Ovary (tissue), 9 donors: ENCODE measurements around the gene GRIK4. TPM values are rescaled to one million over a fixed set of nuclear protein-coding genes. Genes with fewer than 3 reads are reported as not detected.

Experiments
- DNase-seq, 5 donors: peaks; one replicate each; pipeline ENCODE4 v3.0.0-alpha.2; 2019 to 2020
- H3K27ac ChIP-seq, 2 donors: fragments of 200-600 bp; one replicate each; pipeline versions ENCODE4 v1.5.1 to v1.8.0; 2019 to 2022
- H3K27me3 ChIP-seq: fragments of 200-600 bp; one replicate; pipeline ENCODE4 v1.8.0; 2022
- H3K36me3 ChIP-seq: fragments of 200-600 bp; sonication (generic); one replicate; pipeline ENCODE4 v1.5.1; 2019
- H3K4me1 ChIP-seq: one replicate; pipeline ENCODE4 v1.8.1; 2013; ENCODE audit warnings: mild to moderate bottlenecking, moderate library complexity; ENCODE audit not compliant: insufficient read depth
- H3K4me3 ChIP-seq: fragments of 200-600 bp; sonication (generic); one replicate; pipeline ENCODE4 v1.5.1; 2017
- H3K9me3 ChIP-seq, 2 donors: fragments of 200-600 bp in 1 of 2; sonication (generic) in 1 of 2; one replicate each; pipeline versions ENCODE4 v1.5.1 to v1.8.1; 2013 to 2019; ENCODE audit warnings: mild to moderate bottlenecking in 1 of 2, moderate library complexity in 1 of 2
- EP300 ChIP-seq: sonication (generic); formaldehyde crosslinking; IDR thresholded peaks from one replicate; pipeline ENCODE4 v1.6.1; 2017; ENCODE audit warnings: antibody characterized with exemption
- POLR2A ChIP-seq: fragments of 450-650 bp; IDR thresholded peaks from one replicate; pipeline ENCODE4 v1.6.1; 2017; ENCODE audit warnings: antibody characterized with exemption, mild to moderate bottlenecking, moderate library complexity
- WGBS, 3 donors: extraction: QIAGEN DNeasy Blood & Tissue Kit in 1 of 3; methylation state at CpG; one replicate each; pipeline versions ENCODE4 v1.1.5 to v1.1.7; 2013 to 2017; 5-methylcytosine and 5-hydroxymethylcytosine counted together
- intact Hi-C, 4 donors: fragments of 100-400 bp; cut with DNase I; formaldehyde crosslinking; loops; one replicate each; pipeline versions ENCODE4 v1.11.0 to v1.15.1; 2022 to 2023
- polyA plus RNA-seq, 2 donors: library from polyadenylated mRNA; stranded (reverse); fragments of 200-250 nt in 1 of 2; fragments of 350-450 nt in 1 of 2; fragmentation: Illumina TruSeq in 1 of 2; extraction: RNeasy Lipid Tissue Mini Kit (QIAGEN cat#74804) in 1 of 2; gene quantifications; one replicate each; pipeline ENCODE4 v1.2.3, GENCODE V29; 2013 to 2014
- total RNA-seq, 7 donors: library from RNA; depleted of rRNA in 2 of 7; stranded (reverse); fragments of >200 nt in 2 of 7; fragmentation: NEBNext Ultra II Directional in 3 of 7; extraction: Animal tissue kit (Norgen Biotek cat#: 25700) in 3 of 7; gene quantifications; one replicate each; pipeline versions ENCODE4 v1.1.0 to v1.2.4, GENCODE V29; 2016 to 2023
- TF ChIP-seq, protein P1 (sequence below), 3 donors: fragments of 450-650 bp in 2 of 3; fragments of 200-600 bp in 1 of 3; IDR thresholded peaks; one replicate each; pipeline versions ENCODE4 v1.5.1 to v1.8.0; 2016 to 2022; ENCODE audit warnings: antibody characterized with exemption in 3 of 3, mild to moderate bottlenecking in 1 of 3
- donor health status: DM: no; HTN: no; CAD: no; lungs with moderate emphysema.
- donor health status: DM: no; HTN: no; CAD: no.
- donor health status: Bipolar disorder and iron deficiency.
- donor health status: DM: yes; HTN: yes; CAD: no.
- donor health status: DM: no; HTN: no; CAD: no.
- donor health status: DM: yes; HTN: yes; CAD: no.

Gene GRIK4
- total and polyA plus RNA-seq, 9 donors: 1.3 to 13.4 (median 2.3) TPM

DNA sequence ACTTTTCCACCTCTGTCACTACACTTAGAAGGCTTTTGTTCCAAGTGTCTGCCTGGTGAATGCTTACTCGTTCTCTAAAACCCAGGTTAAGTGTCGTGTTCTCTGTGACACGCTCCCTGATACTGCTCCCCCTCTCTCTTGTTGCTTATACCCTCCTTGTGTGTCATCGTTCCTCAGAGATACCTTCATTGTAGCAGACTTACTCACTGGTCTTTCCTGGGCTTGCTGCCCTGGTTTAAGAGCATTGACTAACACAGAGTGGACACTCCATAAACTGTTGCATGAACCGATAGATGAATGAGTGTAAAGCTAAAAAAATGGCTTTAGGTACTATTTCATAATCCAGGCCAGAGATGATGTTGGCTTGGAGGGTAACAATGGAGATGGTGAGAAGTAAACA, 171.3 kb downstream of the GRIK4 start:
- WGBS, 3 donors: 93 to 94% (median 93%) methylated on average over 5 of the region's 5 CpGs
- no peak for DNase-seq
- TF ChIP-seq EP300: no peak
- TF ChIP-seq, protein P1, sequence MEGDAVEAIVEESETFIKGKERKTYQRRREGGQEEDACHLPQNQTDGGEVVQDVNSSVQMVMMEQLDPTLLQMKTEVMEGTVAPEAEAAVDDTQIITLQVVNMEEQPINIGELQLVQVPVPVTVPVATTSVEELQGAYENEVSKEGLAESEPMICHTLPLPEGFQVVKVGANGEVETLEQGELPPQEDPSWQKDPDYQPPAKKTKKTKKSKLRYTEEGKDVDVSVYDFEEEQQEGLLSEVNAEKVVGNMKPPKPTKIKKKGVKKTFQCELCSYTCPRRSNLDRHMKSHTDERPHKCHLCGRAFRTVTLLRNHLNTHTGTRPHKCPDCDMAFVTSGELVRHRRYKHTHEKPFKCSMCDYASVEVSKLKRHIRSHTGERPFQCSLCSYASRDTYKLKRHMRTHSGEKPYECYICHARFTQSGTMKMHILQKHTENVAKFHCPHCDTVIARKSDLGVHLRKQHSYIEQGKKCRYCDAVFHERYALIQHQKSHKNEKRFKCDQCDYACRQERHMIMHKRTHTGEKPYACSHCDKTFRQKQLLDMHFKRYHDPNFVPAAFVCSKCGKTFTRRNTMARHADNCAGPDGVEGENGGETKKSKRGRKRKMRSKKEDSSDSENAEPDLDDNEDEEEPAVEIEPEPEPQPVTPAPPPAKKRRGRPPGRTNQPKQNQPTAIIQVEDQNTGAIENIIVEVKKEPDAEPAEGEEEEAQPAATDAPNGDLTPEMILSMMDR (IDR thresholded peaks at IDR 0.05): no peak
- TF ChIP-seq POLR2A: no peak
- H3K36me3 ChIP-seq: no peaks in the 10 kb centered on the region
- peaks cover 2% of the 10 kb centered on the region for H3K4me1 ChIP-seq
- no peaks in the 10 kb centered on the region for H3K27me3 ChIP-seq
- no peaks in the 10 kb centered on the region for H3K9me3 ChIP-seq
- H3K4me3 ChIP-seq: no peak overlapping the region
- no peak overlapping the region for H3K27ac ChIP-seq
- intact Hi-C loops: loop anchor here in 3 of 4 donors (2.0 to 10.0 kb wide), 5 partner anchors 170 to 278 kb away; no protein-coding TSS in a partner anchor

DNA sequence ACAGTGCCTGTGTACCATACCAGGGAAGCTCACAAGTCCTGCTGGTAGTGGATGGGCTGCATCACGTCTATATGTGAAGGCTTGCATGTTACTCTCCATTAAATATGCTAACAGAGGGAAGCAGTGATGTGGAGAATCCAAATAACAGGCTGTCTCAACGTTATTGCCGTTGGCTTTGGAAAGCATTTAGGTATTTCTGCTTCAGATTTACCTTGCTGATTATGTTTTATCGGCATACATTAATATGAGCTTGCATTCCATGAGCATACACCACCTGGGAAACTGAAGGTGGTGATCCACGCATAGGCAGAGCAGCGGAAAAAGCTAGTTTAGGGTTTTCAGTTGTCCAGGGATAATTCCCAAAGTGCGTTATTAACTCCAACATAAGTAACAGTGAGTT, 175.0 kb downstream of the GRIK4 start:
- Histone ChIP-seq H3K4me3 (no peak overlapping the region), H3K9me3 (no peaks in the 10 kb centered on the region), H3K4me1 (peaks cover 2% of the 10 kb centered on the region), H3K27ac (no peak overlapping the region), H3K27me3 (no peaks in the 10 kb centered on the region), H3K36me3 (no peaks in the 10 kb centered on the region)
- intact Hi-C loops: loop anchor here in 3 of 4 donors (5.0 to 10.0 kb wide), 4 partner anchors 116 to 282 kb away; partner anchors contain the start of gene GRIK4 (in 1 of the 3)
- WGBS, 3 donors: 88 to 90% (median 89%) methylated on average over 7 of the region's 7 CpGs
- DNase-seq: no peak
- TF ChIP-seq POLR2A (no peak), EP300 (no peak)
- TF ChIP-seq, protein P1 (IDR thresholded peaks at IDR 0.05): no peak

DNA sequence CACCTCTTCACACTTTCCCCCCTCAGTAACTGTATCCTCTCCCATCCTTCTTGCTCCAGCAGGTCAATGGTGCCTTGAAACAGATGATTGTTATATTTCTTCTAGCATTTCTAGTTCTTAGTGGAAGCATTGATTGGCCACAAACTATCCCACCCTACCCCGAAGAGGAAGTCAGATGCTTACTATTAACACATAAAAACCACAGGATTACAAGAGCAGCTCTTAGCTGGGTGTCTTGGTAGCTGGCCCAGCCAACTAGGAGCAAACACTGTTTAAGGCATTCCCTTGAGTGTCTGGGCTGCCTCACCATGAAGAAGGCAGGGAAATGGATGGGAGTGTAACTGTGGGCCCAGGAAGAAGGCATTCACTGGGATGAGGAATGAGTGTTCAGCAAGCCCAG, 176.6 kb downstream of the GRIK4 start:
- WGBS, 3 donors: 67 to 85% (median 81%) methylated on average over 1 of the region's 1 CpG
- intact Hi-C loops: loop anchor here in 3 of 4 donors (5.0 to 10.0 kb wide), 4 partner anchors 114 to 283 kb away; partner anchors contain the start of gene GRIK4 (in 1 of the 3)
- no peaks in the 10 kb centered on the region for H3K27me3 ChIP-seq
- TF ChIP-seq EP300: no peak
- TF ChIP-seq, protein P1 (IDR thresholded peaks at IDR 0.05): no peak
- TF ChIP-seq POLR2A: no peak
- H3K27ac ChIP-seq: no peak overlapping the region
- no peaks in the 10 kb centered on the region for H3K4me1 ChIP-seq
- no peaks in the 10 kb centered on the region for H3K36me3 ChIP-seq
- H3K4me3 ChIP-seq: no peak overlapping the region
- H3K9me3 ChIP-seq: no peaks in the 10 kb centered on the region
- no peak for DNase-seq

DNA sequence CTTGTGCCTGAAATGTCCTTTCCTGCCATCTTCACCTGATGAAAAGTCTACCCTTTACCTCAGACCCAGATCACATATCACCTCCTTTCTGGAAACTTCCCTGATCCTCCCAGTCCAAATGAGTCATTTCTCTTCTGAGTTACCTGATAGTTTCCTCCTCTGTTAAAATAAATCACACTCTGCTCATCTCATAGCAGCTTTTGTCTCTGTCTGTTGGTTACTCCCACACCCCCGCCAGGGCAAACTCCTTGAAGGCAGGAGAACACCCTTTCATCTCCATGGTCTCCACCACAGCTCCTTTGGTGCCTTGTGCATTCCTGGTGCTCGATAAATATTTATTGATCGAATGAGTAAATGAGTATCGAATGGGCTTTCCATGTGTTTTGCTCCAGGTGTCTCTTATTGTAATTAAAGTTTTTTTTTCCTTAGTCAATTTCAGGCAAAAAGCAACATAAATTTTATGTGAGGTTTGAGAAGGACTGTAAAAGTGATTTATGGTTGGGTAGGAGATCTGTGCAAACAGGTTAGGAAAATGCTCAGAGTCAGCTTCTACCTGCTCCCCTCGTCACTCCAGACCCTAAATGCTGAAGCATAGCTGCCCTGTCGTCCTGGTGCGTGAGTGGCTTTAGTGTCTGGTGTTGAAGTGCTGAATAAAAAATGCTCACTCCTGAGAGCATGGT, 178.2 kb downstream of the GRIK4 start:
- H3K36me3 ChIP-seq: no peaks in the 10 kb centered on the region
- TF ChIP-seq EP300: no peak
- no peak for TF ChIP-seq POLR2A
- TF ChIP-seq, protein P1 (IDR thresholded peaks at IDR 0.05): no peak
- intact Hi-C loops: loop anchor here in 3 of 4 donors (5.0 to 10.0 kb wide), 4 partner anchors 113 to 285 kb away; partner anchors contain the start of gene GRIK4 (in 1 of the 3)
- H3K9me3 ChIP-seq: no peaks in the 10 kb centered on the region
- H3K4me3 ChIP-seq: no peak overlapping the region
- DNase-seq: no peak
- no peaks in the 10 kb centered on the region for H3K27me3 ChIP-seq
- no peak overlapping the region for H3K27ac ChIP-seq
- 91 to 93% (median 91%) methylated on average over 7 of the region's 7 CpGs for WGBS, 3 donors
- no peaks in the 10 kb centered on the region for H3K4me1 ChIP-seq
